ENCODE results near the gene IPO5.

IPO5 gene

GRCh38 chr13:98055623-98056022 is 102.1 kb downstream of the IPO5 start:
- no peak for DNase-seq (ENCODE audit: low read depth in 1 of 2, low spot score in 1 of 2)
- in situ Hi-C loops (cut with HindIII; ENCODE audit: low pct_unique_long_range_greater_than_20kb, low sequenced_read_pairs): no loop called here
- TF ChIP-seq JUND (IDR thresholded peaks at IDR 0.05; ENCODE audit: low read depth): no peak

- TF ChIP-seq JUND (IDR thresholded peaks at IDR 0.05; ENCODE audit: low read depth): no peak
- in situ Hi-C loops (cut with HindIII; ENCODE audit: low pct_unique_long_range_greater_than_20kb, low sequenced_read_pairs): no loop called here
- DNase-seq (ENCODE audit: low read depth in 1 of 2, low spot score in 1 of 2): no peak
Observed at GRCh38 chr13:98056839-98057410, 103.5 kb downstream of the IPO5 start.

- in situ Hi-C loops (cut with HindIII; ENCODE audit: low pct_unique_long_range_greater_than_20kb, low sequenced_read_pairs): no loop called here
- TF ChIP-seq JUND (IDR thresholded peaks at IDR 0.05; ENCODE audit: low read depth): no peak
- DNase-seq (ENCODE audit: low read depth in 1 of 2, low spot score in 1 of 2): no peak
Observed at GRCh38 chr13:98059276-98059675, 105.8 kb downstream of the IPO5 start.

GRCh38 chr13:98060282-98060681 is 106.8 kb downstream of the IPO5 start:
- no peak for TF ChIP-seq JUND (IDR thresholded peaks at IDR 0.05; ENCODE audit: low read depth)
- in situ Hi-C loops (cut with HindIII; ENCODE audit: low pct_unique_long_range_greater_than_20kb, low sequenced_read_pairs): no loop called here
- no peak for DNase-seq (ENCODE audit: low read depth in 1 of 2, low spot score in 1 of 2)

- in situ Hi-C loops (cut with HindIII; ENCODE audit: low pct_unique_long_range_greater_than_20kb, low sequenced_read_pairs): no loop called here
- no peak for TF ChIP-seq JUND (IDR thresholded peaks at IDR 0.05; ENCODE audit: low read depth)
- no peak for DNase-seq (ENCODE audit: low read depth in 1 of 2, low spot score in 1 of 2)
Observed at GRCh38 chr13:98065468-98065867, 112.0 kb downstream of the IPO5 start.

GRCh38 chr13:98066636-98067035 is 113.2 kb downstream of the IPO5 start:
- TF ChIP-seq JUND (IDR thresholded peaks at IDR 0.05; ENCODE audit: low read depth): no peak
- in situ Hi-C loops (cut with HindIII; ENCODE audit: low pct_unique_long_range_greater_than_20kb, low sequenced_read_pairs): no loop called here
- DNase-seq (ENCODE audit: low read depth in 1 of 2, low spot score in 1 of 2): no peak

- in situ Hi-C loops (cut with HindIII; ENCODE audit: low pct_unique_long_range_greater_than_20kb, low sequenced_read_pairs): no loop called here
Observed at GRCh38 chr13:98068521-98068920, 115.0 kb downstream of the IPO5 start.

GRCh38 chr13:98069985-98070384 is 116.5 kb downstream of the IPO5 start:
- TF ChIP-seq JUND (IDR thresholded peaks at IDR 0.05; ENCODE audit: low read depth): no peak
- in situ Hi-C loops (cut with HindIII; ENCODE audit: low pct_unique_long_range_greater_than_20kb, low sequenced_read_pairs): no loop called here
- no peak for DNase-seq (ENCODE audit: low read depth in 1 of 2, low spot score in 1 of 2)

More at GRCh38 chr13:98068521-98068920, 115.0 kb downstream of the IPO5 start:
- DNase-seq (ENCODE audit: low read depth in 1 of 2, low spot score in 1 of 2): peak in 1 of 2 experiments; percentile 22
- no peak for TF ChIP-seq JUND (IDR thresholded peaks at IDR 0.05; ENCODE audit: low read depth)

GRCh38 chr13:98071316-98071715 is 117.8 kb downstream of the IPO5 start:
- no peak for TF ChIP-seq JUND (IDR thresholded peaks at IDR 0.05; ENCODE audit: low read depth)
- in situ Hi-C loops (cut with HindIII; ENCODE audit: low pct_unique_long_range_greater_than_20kb, low sequenced_read_pairs): no loop called here
- DNase-seq (ENCODE audit: low read depth in 1 of 2, low spot score in 1 of 2): no peak

GRCh38 chr13:98072476-98072875 is 119.0 kb downstream of the IPO5 start:
- in situ Hi-C loops (cut with HindIII; ENCODE audit: low pct_unique_long_range_greater_than_20kb, low sequenced_read_pairs): no loop called here
- TF ChIP-seq JUND (IDR thresholded peaks at IDR 0.05; ENCODE audit: low read depth): no peak
- no peak for DNase-seq (ENCODE audit: low read depth in 1 of 2, low spot score in 1 of 2)
